Liver (tissue), 9 donors: ENCODE measurements around the gene REEP1. TPM values are rescaled to one million over a fixed set of nuclear protein-coding genes. Genes with fewer than 3 reads are reported as not detected.

Source experiments
- DNase-seq: peaks from one replicate; pipeline ENCODE4 v3.0.0-alpha.2; 2017; ENCODE audit warnings: low spot score
- H3K27ac ChIP-seq, 2 donors: one replicate each; pipeline ENCODE4 v1.7.0; 2013; ENCODE audit warnings: inconsistent platforms in 2 of 2, low read length in 2 of 2, control low read depth in 1 of 2, low read depth in 1 of 2, mild to moderate bottlenecking in 1 of 2
- H3K27me3 ChIP-seq, 4 donors: one replicate each; pipeline versions ENCODE4 v1.6.1 to v1.7.0; 2013; ENCODE audit warnings: low read length in 3 of 4, inconsistent platforms in 1 of 4, mild to moderate bottlenecking in 1 of 4, moderate library complexity in 1 of 4; ENCODE audit not compliant: control insufficient read depth in 4 of 4, insufficient read depth in 4 of 4
- H3K36me3 ChIP-seq, 4 donors: one replicate each; pipeline versions ENCODE4 v1.6.1 to v1.7.0; 2013; ENCODE audit warnings: low read length in 3 of 4, mild to moderate bottlenecking in 3 of 4, low read depth in 1 of 4, moderate library complexity in 1 of 4; ENCODE audit not compliant: control insufficient read depth in 4 of 4, insufficient read depth in 3 of 4
- H3K4me1 ChIP-seq, 4 donors: one replicate each; pipeline versions ENCODE4 v1.6.1 to v1.7.0; 2013; ENCODE audit warnings: low read length in 3 of 4, mild to moderate bottlenecking in 3 of 4, moderate library complexity in 1 of 4; ENCODE audit not compliant: control insufficient read depth in 4 of 4, insufficient read depth in 4 of 4
- H3K4me3 ChIP-seq, 3 donors: one replicate each; pipeline versions ENCODE4 v1.6.1 to v1.7.0; 2013; ENCODE audit warnings: low read length in 3 of 3, control low read depth in 1 of 3, low read depth in 1 of 3, mild to moderate bottlenecking in 1 of 3
- H3K9ac ChIP-seq, 2 donors: one replicate each; pipeline ENCODE4 v1.7.0; 2013; ENCODE audit warnings: low read length in 2 of 2, mild to moderate bottlenecking in 2 of 2, moderate library complexity in 2 of 2, control low read depth in 1 of 2, low read depth in 1 of 2
- H3K9me3 ChIP-seq, 4 donors: one replicate each; pipeline versions ENCODE4 v1.6.1 to v1.7.0; 2013; ENCODE audit warnings: low read length in 3 of 4; ENCODE audit not compliant: control insufficient read depth in 4 of 4
- ATF3 ChIP-seq: IDR thresholded peaks from 2 replicates; pipeline ENCODE4 v1.6.1; 2016; ENCODE audit warnings: antibody characterized with exemption
- EGR1 ChIP-seq, 2 donors: IDR thresholded peaks; 2 replicates each; pipeline ENCODE4 v1.6.1; 2016 to 2018; ENCODE audit warnings: antibody characterized with exemption in 2 of 2, low read depth in 2 of 2
- FOXA1 ChIP-seq: IDR thresholded peaks from 2 replicates; pipeline ENCODE4 v1.6.1; 2016; ENCODE audit warnings: antibody characterized with exemption
- FOXA2 ChIP-seq: IDR thresholded peaks from 2 replicates; pipeline ENCODE4 v1.6.1; 2016; ENCODE audit warnings: antibody characterized with exemption
- GABPA ChIP-seq, 2 donors: IDR thresholded peaks in 1 of 2; conservative IDR thresholded peaks in 1 of 2; 2 replicates each; pipeline ENCODE4 v1.6.1; 2016; ENCODE audit warnings: antibody characterized with exemption in 2 of 2, mild to moderate bottlenecking in 1 of 2, moderate library complexity in 1 of 2
- HNF4A ChIP-seq, 2 donors: conservative IDR thresholded peaks; 2 replicates each; pipeline ENCODE4 v1.6.1; 2016; ENCODE audit warnings: antibody characterized with exemption in 2 of 2, mild to moderate bottlenecking in 2 of 2
- HNF4G ChIP-seq: IDR thresholded peaks from 2 replicates; pipeline ENCODE4 v1.6.1; 2016; ENCODE audit warnings: antibody characterized with exemption
- JUND ChIP-seq, 2 donors: IDR thresholded peaks; 2 replicates each; pipeline ENCODE4 v1.6.1; 2016; ENCODE audit warnings: antibody characterized with exemption in 2 of 2
- MAX ChIP-seq: IDR thresholded peaks from 2 replicates; pipeline ENCODE4 v1.6.1; 2016; ENCODE audit warnings: antibody characterized with exemption
- NR2F2 ChIP-seq: IDR thresholded peaks from 2 replicates; pipeline ENCODE4 v1.6.1; 2016; ENCODE audit warnings: antibody characterized with exemption
- TAF1 ChIP-seq: conservative IDR thresholded peaks from 2 replicates; pipeline ENCODE4 v1.6.1; 2016; ENCODE audit warnings: antibody characterized with exemption, mild to moderate bottlenecking
- YY1 ChIP-seq: IDR thresholded peaks from 2 replicates; pipeline ENCODE4 v1.6.1; 2016; ENCODE audit warnings: antibody characterized with exemption, mild to moderate bottlenecking
- ZBTB33 ChIP-seq: IDR thresholded peaks from 2 replicates; pipeline ENCODE4 v1.6.1; 2016; ENCODE audit warnings: antibody characterized with exemption
- WGBS: extraction: QIAGEN DNeasy Blood & Tissue Kit; methylation state at CpG from one replicate; pipeline ENCODE4 v1.1.7; 2013; 5-methylcytosine and 5-hydroxymethylcytosine counted together
- polyA plus RNA-seq, 2 donors: library from polyadenylated mRNA; stranded (reverse) in 1 of 2; unstranded in 1 of 2; fragments of 200-250 nt in 1 of 2; fragments of >200 nt in 1 of 2; fragmentation: Nextera tagmentation in 1 of 2; extraction: Ambion mirVana in 1 of 2; gene quantifications; one replicate each; pipeline versions ENCODE4 v1.2.1 to v1.2.3, GENCODE V29; 2013 to 2015
- total RNA-seq, 2 donors: library from RNA; depleted of rRNA; stranded (reverse); fragments of >200 nt; gene quantifications; one replicate each; pipeline ENCODE4 v1.2.3, GENCODE V29; 2014
- donor health status: healthy.
- donor health status: healthy.
- donor health status: healthy.
- donor health status: healthy.
- donor health status: healthy.

Gene REEP1
- total and polyA plus RNA-seq, 4 donors, result 0.46 to 1.7 (median 0.89) TPM

GRCh38 chr2:86358957-86359356, 21.5 kb upstream of the REEP1 start (continued):
- TF ChIP-seq ATF3, result no peak
- no peak for TF ChIP-seq JUND (IDR thresholded peaks at IDR 0.05)
- TF ChIP-seq GABPA (IDR thresholded peaks at IDR 0.05 in 1 of 2, conservative IDR thresholded peaks at IDR 0.05 in 1 of 2), result no peak
- no peak for TF ChIP-seq EGR1 (IDR thresholded peaks at IDR 0.05; ENCODE audit: low read depth in 2 of 2)

- DNase-seq, result no peak
- WGBS, result 55% methylated on average over 5 of the region's 5 CpGs
Observed at GRCh38 chr2:86357392-86357963, 20.1 kb upstream of the REEP1 start.

GRCh38 chr2:86352727-86353221, 15.3 kb upstream of the REEP1 start:
- WGBS, result 81% methylated on average over 4 of the region's 4 CpGs
- H3K36me3 ChIP-seq, result no peaks in the 10 kb centered on the region
- no peak overlapping the region for H3K4me3 ChIP-seq
- no peaks in the 10 kb centered on the region for H3K9me3 ChIP-seq
- H3K27ac ChIP-seq, result no peak overlapping the region
- no peak overlapping the region for H3K9ac ChIP-seq
- H3K27me3 ChIP-seq, result no peaks in the 10 kb centered on the region
- no peak for TF ChIP-seq ZBTB33
- TF ChIP-seq MAX, result no peak
- no peak for TF ChIP-seq YY1
- no peak for TF ChIP-seq NR2F2
- no peak for TF ChIP-seq FOXA1
- no peak for TF ChIP-seq EGR1 (IDR thresholded peaks at IDR 0.05; ENCODE audit: low read depth in 2 of 2)
- TF ChIP-seq FOXA2, result no peak
- TF ChIP-seq ATF3, result no peak
- TF ChIP-seq HNF4G, result no peak
- TF ChIP-seq GABPA (IDR thresholded peaks at IDR 0.05 in 1 of 2, conservative IDR thresholded peaks at IDR 0.05 in 1 of 2), result no peak
- DNase-seq, result no peak
- H3K4me1 ChIP-seq, result peaks cover 0 to 6% (median 3%) of the 10 kb centered on the region in 4 donors

More at GRCh38 chr2:86357392-86357963, 20.1 kb upstream of the REEP1 start:
- H3K4me1 ChIP-seq, result peaks cover 0 to 1% (median under 1%) of the 10 kb centered on the region in 4 donors
- H3K27me3 ChIP-seq, result no peaks in the 10 kb centered on the region
- TF ChIP-seq HNF4A (conservative IDR thresholded peaks at IDR 0.05) (peak; percentile 43 to 66), TAF1 (no peak), GABPA (IDR thresholded peaks at IDR 0.05 in 1 of 2, conservative IDR thresholded peaks at IDR 0.05 in 1 of 2) (no peak)
- H3K9me3 ChIP-seq, result no peaks in the 10 kb centered on the region
- no peaks in the 10 kb centered on the region for H3K36me3 ChIP-seq
- no peak overlapping the region for H3K27ac ChIP-seq
- no peak overlapping the region for H3K4me3 ChIP-seq
- H3K9ac ChIP-seq, result no peak overlapping the region
